GM21576 (cell line): ENCODE results near the gene ERGIC2.
"Not testable (repeated sequence)": the region's sequence is repeated elsewhere in the genome, so short reads cannot be mapped to it uniquely, and the experiment has no call there.

Experiments used
- ATAC-seq: cut with Tn5 transposase; IDR thresholded peaks from one replicate; pipeline ENCODE4 v1.9.1; 2021; ENCODE audit warnings: mild to moderate bottlenecking, moderate library complexity; ENCODE audit not compliant: unreplicated experiment

ERGIC2 gene, protein sequence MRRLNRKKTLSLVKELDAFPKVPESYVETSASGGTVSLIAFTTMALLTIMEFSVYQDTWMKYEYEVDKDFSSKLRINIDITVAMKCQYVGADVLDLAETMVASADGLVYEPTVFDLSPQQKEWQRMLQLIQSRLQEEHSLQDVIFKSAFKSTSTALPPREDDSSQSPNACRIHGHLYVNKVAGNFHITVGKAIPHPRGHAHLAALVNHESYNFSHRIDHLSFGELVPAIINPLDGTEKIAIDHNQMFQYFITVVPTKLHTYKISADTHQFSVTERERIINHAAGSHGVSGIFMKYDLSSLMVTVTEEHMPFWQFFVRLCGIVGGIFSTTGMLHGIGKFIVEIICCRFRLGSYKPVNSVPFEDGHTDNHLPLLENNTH

DNA sequence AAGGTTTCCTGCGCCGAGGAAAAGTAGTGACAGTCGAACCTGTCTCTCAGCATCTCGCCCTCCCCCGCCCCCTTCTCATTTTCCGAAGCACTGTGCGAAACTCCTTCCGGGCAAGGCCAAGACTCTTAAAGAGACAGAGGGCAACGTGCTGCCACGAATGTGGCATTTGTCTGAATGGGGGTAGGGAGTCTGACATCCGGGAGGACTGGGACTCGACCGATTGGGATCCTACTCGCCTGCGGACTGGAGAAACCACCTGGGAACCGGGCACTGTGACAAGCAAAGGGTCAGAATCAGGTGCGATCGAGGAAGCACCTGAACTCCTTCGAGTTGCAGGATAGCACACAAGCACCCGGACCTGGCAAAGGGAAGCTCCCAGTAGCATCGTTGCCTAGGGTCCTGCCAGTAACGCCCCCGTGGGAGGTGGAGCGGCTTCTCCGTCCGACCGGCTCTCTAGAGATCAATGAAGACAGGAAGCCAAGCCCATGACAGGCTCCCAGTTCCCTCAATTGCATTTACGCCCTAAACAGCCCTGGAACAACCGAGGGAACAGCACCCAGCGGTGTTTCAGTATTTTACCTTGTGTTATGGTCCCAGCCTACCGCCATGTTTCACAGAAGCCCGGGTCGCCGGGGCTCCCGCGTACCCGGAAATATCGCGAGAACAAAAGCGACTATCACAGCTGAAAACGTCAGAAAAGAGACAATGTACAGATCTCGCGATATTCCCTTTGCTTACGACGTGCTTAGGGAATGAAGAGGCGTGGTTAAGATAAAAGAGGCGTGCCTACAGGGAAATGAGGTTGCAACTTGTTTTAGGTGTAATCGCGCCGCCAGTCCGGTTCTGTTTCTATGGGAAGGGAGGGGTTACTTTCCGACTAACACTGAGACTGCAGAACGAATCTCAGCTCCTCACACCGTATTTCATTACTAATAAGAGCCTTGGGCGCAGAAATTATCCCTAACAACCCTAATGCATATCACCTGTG is at the start of gene ERGIC2:
TSS of gene ERGIC2 (minus strand) at position 637 of the 988 bp plus-strand sequence. CDS start 9,539 bp downstream, outside the sequence.
- peak; percentile 98 for ATAC-seq

GRCh38 chr12:29430716-29431044 is 49.7 kb upstream of the ERGIC2 start:
- ATAC-seq = no peak

DNA sequence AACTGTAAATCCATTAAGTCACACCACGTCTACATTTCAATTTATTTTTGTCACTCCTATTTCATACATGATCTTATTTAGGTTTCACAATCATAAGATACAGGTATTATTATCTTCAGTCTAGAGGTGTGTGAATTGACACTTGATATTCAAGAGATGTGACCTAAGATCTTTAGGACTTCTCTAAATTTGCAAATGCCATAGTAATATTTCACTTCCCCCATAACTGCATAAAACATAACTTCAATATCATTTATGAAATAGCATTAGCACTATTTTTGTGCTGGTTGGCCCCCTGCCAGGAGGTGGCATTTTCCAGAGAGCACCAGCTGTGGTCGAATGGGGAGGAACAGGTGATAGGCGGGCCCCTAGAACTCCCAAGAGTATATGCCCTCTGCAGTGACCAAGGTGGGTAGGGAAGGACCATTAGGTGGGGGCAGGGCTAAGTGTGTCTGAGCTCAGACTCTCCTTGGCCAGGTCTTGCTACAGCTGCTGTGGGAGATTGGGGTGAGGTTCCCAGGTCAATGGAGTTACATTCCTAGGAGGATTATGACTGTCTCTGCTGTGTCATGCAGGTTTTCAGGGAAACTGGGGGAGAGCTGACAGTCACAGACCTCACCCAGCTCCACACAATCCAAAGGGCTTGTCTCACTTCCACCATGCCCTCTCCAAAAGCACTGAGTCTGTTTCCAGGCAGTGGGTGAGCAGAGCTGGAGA is 49.2 kb upstream of the ERGIC2 start:
- no peak for ATAC-seq

- ATAC-seq = peak; percentile 44
Observed at GRCh38 chr12:29428633-29429032, 47.7 kb upstream of the ERGIC2 start.

GRCh38 chr12:29427964-29428363 is 47.0 kb upstream of the ERGIC2 start:
- ATAC-seq = peak; percentile 98

DNA sequence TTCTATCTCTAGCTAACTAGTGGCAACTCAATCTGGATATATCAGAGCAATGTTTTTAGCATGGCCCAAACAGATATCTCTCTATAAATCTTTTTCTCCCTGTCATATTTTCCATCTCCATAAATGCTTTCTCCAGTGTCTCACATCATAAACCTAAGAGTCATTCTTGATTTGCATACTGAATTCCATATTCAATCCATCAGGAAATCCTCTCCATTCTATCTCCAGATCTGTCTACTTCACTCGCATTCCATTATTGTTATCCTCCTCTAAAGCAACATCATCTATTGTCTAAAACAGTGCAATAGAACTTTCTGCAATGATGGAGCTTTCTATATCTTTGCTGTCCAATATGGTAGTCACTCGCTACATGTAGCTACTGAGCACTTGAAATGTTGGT is 45.5 kb upstream of the ERGIC2 start:
- no peak for ATAC-seq

DNA sequence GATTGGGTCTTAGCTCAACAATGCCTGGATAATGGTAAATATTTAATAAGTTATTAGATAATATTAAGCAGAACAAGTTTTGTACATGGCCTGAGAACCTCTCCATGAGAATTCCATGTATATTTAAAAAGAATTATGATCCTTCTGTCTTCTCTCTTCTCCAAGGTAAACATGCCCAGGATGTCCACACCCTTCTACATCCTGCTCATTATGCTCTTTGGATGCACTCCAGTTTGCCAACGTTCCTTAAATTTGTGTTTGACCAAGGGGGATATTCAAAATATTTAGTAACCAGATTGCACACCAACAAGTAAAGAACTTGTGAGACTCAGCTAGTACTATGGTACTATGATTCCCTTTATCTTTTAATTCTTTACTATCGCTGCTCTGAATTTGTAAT is 44.8 kb upstream of the ERGIC2 start:
- ATAC-seq = no peak

DNA sequence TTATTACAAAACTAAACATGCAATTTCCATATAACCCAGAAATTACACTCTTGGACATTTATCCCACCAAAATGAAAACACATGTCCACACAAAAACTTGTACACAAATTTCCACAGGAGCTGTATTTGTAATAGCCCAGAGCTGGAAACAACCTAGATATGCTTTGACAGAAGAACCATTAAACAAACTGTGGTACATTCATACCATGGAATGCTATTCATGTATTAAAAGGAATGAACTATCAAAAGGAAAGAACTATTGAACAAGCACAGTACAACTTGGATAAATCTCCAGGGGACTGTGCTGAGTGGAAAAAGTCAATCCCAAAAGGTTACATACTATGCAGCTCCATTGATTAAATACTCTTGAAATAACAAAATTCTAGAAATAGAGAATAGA is 35.8 kb upstream of the ERGIC2 start:
- ATAC-seq = no peak

- ATAC-seq = no peak
Observed at GRCh38 chr12:29415111-29415510, 34.1 kb upstream of the ERGIC2 start.

- ATAC-seq = no peak
Observed at GRCh38 chr12:29414368-29414767, 33.4 kb upstream of the ERGIC2 start.

- no peak for ATAC-seq
Observed at GRCh38 chr12:29405561-29405960, 24.6 kb upstream of the ERGIC2 start.

DNA sequence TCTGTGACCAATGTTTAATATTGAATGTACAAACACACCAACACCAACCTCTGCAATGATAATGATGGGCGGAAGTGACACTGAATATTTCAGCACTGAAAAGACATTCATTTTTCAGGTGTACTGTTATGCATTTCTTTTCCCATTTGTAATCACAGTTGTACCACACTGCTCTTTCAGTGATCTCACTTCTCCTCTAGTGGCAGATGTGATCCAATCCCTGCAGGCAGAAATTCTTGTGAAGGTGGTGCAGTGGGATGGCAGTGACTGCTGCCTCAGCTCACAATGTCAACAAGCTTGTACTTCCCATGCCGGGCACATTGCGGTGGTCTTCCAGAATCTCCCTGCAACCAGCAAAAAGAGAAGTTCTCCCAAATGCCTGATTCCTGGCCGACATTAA is 23.0 kb upstream of the ERGIC2 start:
- no peak for ATAC-seq

GRCh38 chr12:29402437-29402836 is 21.5 kb upstream of the ERGIC2 start:
- ATAC-seq = no peak

DNA sequence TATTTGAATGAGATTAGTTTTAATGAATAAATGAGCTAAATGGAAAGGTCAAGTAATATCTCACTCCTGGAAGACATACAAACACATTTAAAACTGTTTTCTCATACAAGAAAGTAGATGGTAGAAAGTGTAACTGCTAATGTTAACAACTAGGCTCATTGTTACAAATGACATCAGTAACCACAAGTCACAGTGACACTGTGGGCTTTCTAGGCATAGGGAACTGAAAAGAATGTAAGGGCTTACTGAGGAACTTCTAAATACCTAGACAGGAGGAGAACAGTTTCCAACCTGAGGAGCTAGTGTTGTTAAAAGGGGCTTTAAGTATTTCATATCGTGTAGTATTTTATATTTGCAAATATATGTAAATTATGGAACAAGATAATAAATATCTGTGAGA is 17.5 kb upstream of the ERGIC2 start:
- no peak for ATAC-seq

DNA sequence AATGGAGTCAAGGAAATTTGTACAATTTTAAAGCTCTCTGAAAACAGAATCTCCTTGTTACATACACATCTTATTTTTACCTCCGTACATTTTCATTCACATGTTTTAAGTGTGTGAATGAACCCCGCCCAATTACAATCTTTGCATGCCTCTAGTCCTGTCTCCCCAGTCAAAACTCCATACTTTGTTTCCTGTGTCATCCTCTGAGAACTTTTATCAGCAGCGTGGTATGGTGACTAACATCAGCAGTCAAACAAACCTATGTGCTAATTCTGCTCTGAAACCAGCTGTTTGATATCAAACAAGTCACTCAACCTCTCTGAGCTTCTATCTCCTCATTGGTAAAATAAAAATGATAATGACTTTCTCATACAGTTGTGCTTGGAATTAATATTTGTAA is 15.8 kb upstream of the ERGIC2 start:
- no peak for ATAC-seq

- no peak for ATAC-seq
Observed at GRCh38 chr12:29395356-29395755, 14.4 kb upstream of the ERGIC2 start.

DNA sequence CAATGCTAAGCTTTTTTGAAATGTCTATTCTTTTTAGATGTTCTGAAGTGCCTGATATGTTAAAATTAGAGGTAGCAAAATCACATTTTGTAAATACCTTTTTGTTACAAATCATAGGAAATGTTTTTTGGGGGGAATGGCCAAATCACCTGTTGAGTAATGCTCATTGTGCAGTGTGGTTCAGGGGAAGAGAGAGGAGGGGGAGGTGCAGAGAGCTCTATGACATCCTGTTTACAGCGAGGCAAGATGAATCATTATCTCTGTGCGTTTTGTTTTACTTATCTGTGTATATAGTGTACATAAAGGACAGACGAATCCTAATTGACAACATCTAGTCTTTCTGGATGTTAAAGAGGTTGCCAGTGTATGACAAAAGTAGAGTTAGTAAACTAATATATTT is 9.4 kb upstream of the ERGIC2 start:
- ATAC-seq = not testable (repeated sequence)

- ATAC-seq = no peak
Observed at GRCh38 chr12:29389295-29389919, 8.4 kb upstream of the ERGIC2 start.

GRCh38 chr12:29386084-29386680 is 5.2 kb upstream of the ERGIC2 start:
- not testable (repeated sequence) for ATAC-seq

DNA sequence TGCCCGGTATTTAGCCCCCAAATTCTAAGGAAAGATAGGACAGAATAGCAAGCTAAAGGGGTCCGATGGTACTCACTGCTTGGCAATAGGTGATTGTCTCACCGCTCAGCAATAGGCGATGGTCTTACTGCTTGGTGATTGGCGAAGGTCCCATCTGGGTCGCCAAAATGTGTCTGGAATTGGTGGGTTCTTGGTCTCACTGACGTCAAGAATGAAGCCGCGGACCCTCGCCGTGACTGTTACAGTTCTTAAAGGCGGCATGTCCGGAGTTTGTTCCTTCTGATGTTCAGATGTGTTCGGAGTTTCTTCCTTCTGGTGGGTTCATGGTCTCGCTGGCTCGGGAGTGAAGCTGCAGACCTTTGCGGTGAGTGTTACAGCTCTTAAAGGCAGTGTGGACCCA is 4.2 kb upstream of the ERGIC2 start:
- ATAC-seq = not testable (repeated sequence)
